Measurements from ENCODE around the gene TMEM190. TPM values are rescaled to one million over a fixed set of nuclear protein-coding genes. Genes with fewer than 3 reads are reported as not detected.

Gene TMEM190
- total and polyA plus RNA-seq, 2 of the 8 experiments (the other 6 are each of a cell fraction or from before 2014, with no cell fraction given), result 1.6 TPM; not detected in 1

DNA sequence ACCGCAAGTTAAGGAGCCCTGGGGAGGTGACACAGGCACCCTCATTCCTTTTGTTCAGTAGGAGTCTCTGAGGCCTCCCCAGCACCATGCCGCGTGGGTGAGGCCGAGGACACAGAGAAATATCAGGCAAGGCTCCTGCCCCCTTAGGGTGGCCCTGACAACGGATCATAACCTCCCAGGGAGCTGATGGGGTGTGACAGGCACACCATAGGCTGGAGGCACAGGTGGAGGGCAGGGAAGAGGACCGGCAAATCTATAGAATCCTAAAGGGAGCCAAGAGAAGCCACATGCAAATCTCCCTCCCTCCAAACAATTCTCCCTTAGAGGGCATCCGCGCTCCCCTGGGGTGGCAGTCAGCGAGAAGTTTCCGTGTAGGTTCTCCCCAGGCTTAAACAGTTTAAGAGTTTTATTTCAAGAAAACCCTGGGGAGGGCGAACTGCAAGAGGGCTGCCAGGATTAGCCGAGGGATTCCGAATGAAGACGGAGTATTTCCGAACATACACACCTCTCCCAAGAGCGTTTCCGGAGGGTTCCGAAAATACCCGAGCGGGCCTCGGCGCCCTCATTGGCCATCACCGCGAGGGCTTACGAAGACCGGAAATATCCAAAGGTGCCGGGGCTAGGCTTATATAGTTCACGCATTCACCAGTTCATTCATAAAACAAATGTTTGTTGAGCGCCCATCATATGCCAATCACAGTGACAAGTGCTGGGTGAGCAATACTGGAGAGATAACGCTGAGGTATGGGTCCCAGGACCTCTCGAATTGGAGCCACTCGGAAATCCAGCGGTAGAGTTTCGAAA, 8.5 kb downstream of the TMEM190 start (continued):
- TF ChIP-seq, protein P1, sequence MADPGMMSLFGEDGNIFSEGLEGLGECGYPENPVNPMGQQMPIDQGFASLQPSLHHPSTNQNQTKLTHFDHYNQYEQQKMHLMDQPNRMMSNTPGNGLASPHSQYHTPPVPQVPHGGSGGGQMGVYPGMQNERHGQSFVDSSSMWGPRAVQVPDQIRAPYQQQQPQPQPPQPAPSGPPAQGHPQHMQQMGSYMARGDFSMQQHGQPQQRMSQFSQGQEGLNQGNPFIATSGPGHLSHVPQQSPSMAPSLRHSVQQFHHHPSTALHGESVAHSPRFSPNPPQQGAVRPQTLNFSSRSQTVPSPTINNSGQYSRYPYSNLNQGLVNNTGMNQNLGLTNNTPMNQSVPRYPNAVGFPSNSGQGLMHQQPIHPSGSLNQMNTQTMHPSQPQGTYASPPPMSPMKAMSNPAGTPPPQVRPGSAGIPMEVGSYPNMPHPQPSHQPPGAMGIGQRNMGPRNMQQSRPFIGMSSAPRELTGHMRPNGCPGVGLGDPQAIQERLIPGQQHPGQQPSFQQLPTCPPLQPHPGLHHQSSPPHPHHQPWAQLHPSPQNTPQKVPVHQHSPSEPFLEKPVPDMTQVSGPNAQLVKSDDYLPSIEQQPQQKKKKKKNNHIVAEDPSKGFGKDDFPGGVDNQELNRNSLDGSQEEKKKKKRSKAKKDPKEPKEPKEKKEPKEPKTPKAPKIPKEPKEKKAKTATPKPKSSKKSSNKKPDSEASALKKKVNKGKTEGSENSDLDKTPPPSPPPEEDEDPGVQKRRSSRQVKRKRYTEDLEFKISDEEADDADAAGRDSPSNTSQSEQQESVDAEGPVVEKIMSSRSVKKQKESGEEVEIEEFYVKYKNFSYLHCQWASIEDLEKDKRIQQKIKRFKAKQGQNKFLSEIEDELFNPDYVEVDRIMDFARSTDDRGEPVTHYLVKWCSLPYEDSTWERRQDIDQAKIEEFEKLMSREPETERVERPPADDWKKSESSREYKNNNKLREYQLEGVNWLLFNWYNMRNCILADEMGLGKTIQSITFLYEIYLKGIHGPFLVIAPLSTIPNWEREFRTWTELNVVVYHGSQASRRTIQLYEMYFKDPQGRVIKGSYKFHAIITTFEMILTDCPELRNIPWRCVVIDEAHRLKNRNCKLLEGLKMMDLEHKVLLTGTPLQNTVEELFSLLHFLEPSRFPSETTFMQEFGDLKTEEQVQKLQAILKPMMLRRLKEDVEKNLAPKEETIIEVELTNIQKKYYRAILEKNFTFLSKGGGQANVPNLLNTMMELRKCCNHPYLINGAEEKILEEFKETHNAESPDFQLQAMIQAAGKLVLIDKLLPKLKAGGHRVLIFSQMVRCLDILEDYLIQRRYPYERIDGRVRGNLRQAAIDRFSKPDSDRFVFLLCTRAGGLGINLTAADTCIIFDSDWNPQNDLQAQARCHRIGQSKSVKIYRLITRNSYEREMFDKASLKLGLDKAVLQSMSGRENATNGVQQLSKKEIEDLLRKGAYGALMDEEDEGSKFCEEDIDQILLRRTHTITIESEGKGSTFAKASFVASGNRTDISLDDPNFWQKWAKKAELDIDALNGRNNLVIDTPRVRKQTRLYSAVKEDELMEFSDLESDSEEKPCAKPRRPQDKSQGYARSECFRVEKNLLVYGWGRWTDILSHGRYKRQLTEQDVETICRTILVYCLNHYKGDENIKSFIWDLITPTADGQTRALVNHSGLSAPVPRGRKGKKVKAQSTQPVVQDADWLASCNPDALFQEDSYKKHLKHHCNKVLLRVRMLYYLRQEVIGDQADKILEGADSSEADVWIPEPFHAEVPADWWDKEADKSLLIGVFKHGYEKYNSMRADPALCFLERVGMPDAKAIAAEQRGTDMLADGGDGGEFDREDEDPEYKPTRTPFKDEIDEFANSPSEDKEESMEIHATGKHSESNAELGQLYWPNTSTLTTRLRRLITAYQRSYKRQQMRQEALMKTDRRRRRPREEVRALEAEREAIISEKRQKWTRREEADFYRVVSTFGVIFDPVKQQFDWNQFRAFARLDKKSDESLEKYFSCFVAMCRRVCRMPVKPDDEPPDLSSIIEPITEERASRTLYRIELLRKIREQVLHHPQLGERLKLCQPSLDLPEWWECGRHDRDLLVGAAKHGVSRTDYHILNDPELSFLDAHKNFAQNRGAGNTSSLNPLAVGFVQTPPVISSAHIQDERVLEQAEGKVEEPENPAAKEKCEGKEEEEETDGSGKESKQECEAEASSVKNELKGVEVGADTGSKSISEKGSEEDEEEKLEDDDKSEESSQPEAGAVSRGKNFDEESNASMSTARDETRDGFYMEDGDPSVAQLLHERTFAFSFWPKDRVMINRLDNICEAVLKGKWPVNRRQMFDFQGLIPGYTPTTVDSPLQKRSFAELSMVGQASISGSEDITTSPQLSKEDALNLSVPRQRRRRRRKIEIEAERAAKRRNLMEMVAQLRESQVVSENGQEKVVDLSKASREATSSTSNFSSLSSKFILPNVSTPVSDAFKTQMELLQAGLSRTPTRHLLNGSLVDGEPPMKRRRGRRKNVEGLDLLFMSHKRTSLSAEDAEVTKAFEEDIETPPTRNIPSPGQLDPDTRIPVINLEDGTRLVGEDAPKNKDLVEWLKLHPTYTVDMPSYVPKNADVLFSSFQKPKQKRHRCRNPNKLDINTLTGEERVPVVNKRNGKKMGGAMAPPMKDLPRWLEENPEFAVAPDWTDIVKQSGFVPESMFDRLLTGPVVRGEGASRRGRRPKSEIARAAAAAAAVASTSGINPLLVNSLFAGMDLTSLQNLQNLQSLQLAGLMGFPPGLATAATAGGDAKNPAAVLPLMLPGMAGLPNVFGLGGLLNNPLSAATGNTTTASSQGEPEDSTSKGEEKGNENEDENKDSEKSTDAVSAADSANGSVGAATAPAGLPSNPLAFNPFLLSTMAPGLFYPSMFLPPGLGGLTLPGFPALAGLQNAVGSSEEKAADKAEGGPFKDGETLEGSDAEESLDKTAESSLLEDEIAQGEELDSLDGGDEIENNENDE (IDR thresholded peaks at IDR 0.05; ENCODE audit: insufficient replicate concordance, low read length), result no peak
- TF ChIP-seq TAF1 (IDR thresholded peaks at IDR 0.05; ENCODE audit: low read depth, low read length) (no peak), HDAC2 (IDR thresholded peaks at IDR 0.05; ENCODE audit: borderline replicate concordance in 1 of 2, low read depth in 2 of 2, low read length in 2 of 2) (no peak), POLR2AphosphoS5 (IDR thresholded peaks at IDR 0.05; ENCODE audit: low read depth, low read length) (no peak), RBBP5 (IDR thresholded peaks at IDR 0.05; ENCODE audit: borderline replicate concordance, low read depth, low read length) (0 out of 2 replicates have a peak, but pooled peaks have one; percentile 15), KDM1A (IDR thresholded peaks at IDR 0.05; ENCODE audit: borderline replicate concordance, low read length) (no peak), RFX5 (IDR thresholded peaks at IDR 0.05; ENCODE audit: borderline replicate concordance, low read depth, low read length) (no peak), NRF1 (IDR thresholded peaks at IDR 0.05; ENCODE audit: low read depth, low read length) (no peak), POLR2A (IDR thresholded peaks at IDR 0.05; ENCODE audit: control extremely low read depth in 1 of 2, low read depth in 2 of 2, low read length in 2 of 2) (no peak; a peak in 1 of 3 replicates), RXRA (IDR thresholded peaks at IDR 0.05; ENCODE audit: insufficient read depth, low read depth, low read length) (no peak)
